B cell (primary cell): ENCODE results near the gene ZIC2. TPM values are rescaled to one million over a fixed set of nuclear protein-coding genes. Genes with fewer than 3 reads are reported as not detected.

ENCODE experiments used
- ATAC-seq: fragments of 200-7000 bp; cut with Tn5 transposase; one replicate; pipeline ENCODE4 v1.10.0; 2021; ENCODE audit warnings: low read depth, mild to moderate bottlenecking, moderate number of reproducible peaks, moderate library complexity
- CTCF ChIA-PET: fragments of 350-600 bp; sonication (Branson Sonifier 250); formaldehyde crosslinking; loops from one replicate; lab custom pipeline; 2021; ENCODE audit warnings: antibody characterized with exemption, inconsistent platforms; lab: Charles Lee
- POLR2A ChIA-PET: fragments of 350-600 bp; sonication (Branson Sonifier 250); formaldehyde crosslinking; loops from one replicate; lab custom pipeline; 2021; ENCODE audit warnings: antibody characterized with exemption; lab: Charles Lee
- DNase-seq: peaks from one replicate; pipeline ENCODE4 v3.0.0; 2013
- H2AFZ ChIP-seq: 2 replicates; pipeline ENCODE4 v1.6.1; 2012; ENCODE audit warnings: mild to moderate bottlenecking, low read depth, low read length; ENCODE audit not compliant: insufficient read depth, poor library complexity, severe bottlenecking
- H3K27ac ChIP-seq, 2 donors: 1 replicate in 1 of 2; 2 replicates in 1 of 2; pipeline ENCODE4 v1.5.1; 2012 to 2013; ENCODE audit warnings: low read length in 2 of 2, mild to moderate bottlenecking in 2 of 2, moderate library complexity in 1 of 2
- H3K27me3 ChIP-seq, 4 experiments: fragments of 200-600 bp in 1 of 4; sonication (generic) in 1 of 4; replicated peaks in 1 of 4; 1 replicate in 2 of 4; 2 replicates in 2 of 4; pipeline versions ENCODE4 v1.6.1 to v1.7.0; 2013 to 2016; ENCODE audit warnings: low read length in 3 of 4, mild to moderate bottlenecking in 2 of 4, mixed read lengths in 1 of 4, moderate library complexity in 1 of 4; ENCODE audit not compliant: insufficient read depth in 4 of 4, control insufficient read depth in 3 of 4; ENCODE audit errors: control extremely low read depth in 1 of 4
- H3K36me3 ChIP-seq, 2 experiments: replicated peaks in 1 of 2; 1 replicate in 1 of 2; 2 replicates in 1 of 2; pipeline versions ENCODE4 v1.6.1 to v1.7.1; 2013; ENCODE audit warnings: low read length in 1 of 2; ENCODE audit not compliant: insufficient read depth in 2 of 2, control insufficient read depth in 1 of 2; ENCODE audit errors: control extremely low read depth in 1 of 2, extremely low read depth in 1 of 2
- H3K4me1 ChIP-seq, 2 donors: fragments of 200-600 bp in 1 of 2; sonication (generic) in 1 of 2; 1 replicate in 1 of 2; 2 replicates in 1 of 2; pipeline versions ENCODE4 v1.5.1 to v1.6.1; 2013 to 2017; ENCODE audit warnings: low read length in 2 of 2; ENCODE audit not compliant: control insufficient read depth in 2 of 2, insufficient read depth in 2 of 2
- H3K4me2 ChIP-seq: replicated peaks from 2 replicates; pipeline ENCODE3; 2012; ENCODE audit warnings: mild to moderate bottlenecking, low read depth, low read length; ENCODE audit not compliant: poor library complexity, severe bottlenecking
- H3K4me3 ChIP-seq, 5 experiments: fragments of 200-600 bp in 1 of 5; sonication (generic) in 1 of 5; 1 replicate in 3 of 5; 2 replicates in 2 of 5; pipeline versions ENCODE4 v1.5.1 to v1.7.0; 2011 to 2016; ENCODE audit warnings: low read length in 4 of 5, mild to moderate bottlenecking in 4 of 5, low read depth in 2 of 5, control low read depth in 1 of 5, moderate library complexity in 1 of 5; ENCODE audit not compliant: insufficient read depth in 1 of 5; ENCODE audit errors: control extremely low read depth in 1 of 5, extremely low read depth in 1 of 5
- H3K79me2 ChIP-seq: fragments of 200-600 bp; sonication (generic); one replicate; pipeline ENCODE4 v1.6.0; 2016; ENCODE audit warnings: low read length; ENCODE audit not compliant: control insufficient read depth, insufficient read depth
- H3K9ac ChIP-seq: fragments of 200-600 bp; sonication (generic); 2 replicates; pipeline ENCODE4 v1.6.1; 2017; ENCODE audit warnings: mild to moderate bottlenecking, low read length, moderate library complexity
- H3K9me3 ChIP-seq, 3 donors: one replicate each; pipeline versions ENCODE4 v1.6.1 to v1.7.1; 2013; ENCODE audit warnings: low read length in 2 of 3; ENCODE audit not compliant: control insufficient read depth in 2 of 3, insufficient read depth in 1 of 3; ENCODE audit errors: control extremely low read depth in 1 of 3
- H4K20me1 ChIP-seq: 2 replicates; pipeline ENCODE4 v1.6.0; 2012; ENCODE audit warnings: mild to moderate bottlenecking, low read length; ENCODE audit not compliant: insufficient read depth, control insufficient read depth, poor library complexity, severe bottlenecking
- H3K27ac Mint-ChIP-seq: one replicate; pipeline ENCODE4 v1.8.0; 2021; ENCODE audit warnings: mixed read lengths
- H3K27me3 Mint-ChIP-seq: one replicate; pipeline ENCODE4 v1.8.0; 2021; ENCODE audit warnings: mixed read lengths
- H3K4me1 Mint-ChIP-seq: one replicate; pipeline ENCODE4 v1.8.0; 2021; ENCODE audit warnings: mixed read lengths
- H3K4me3 Mint-ChIP-seq: one replicate; pipeline ENCODE4 v1.8.0; 2021; ENCODE audit warnings: mixed read lengths
- H3K9me3 Mint-ChIP-seq: one replicate; pipeline ENCODE4 v1.8.0; 2022; ENCODE audit warnings: mixed read lengths; ENCODE audit not compliant: insufficient read depth
- EZH2 ChIP-seq: IDR thresholded peaks from 2 replicates; pipeline ENCODE4 v1.6.1; 2012; ENCODE audit warnings: borderline replicate concordance, low read depth, mild to moderate bottlenecking, moderate library complexity, low read length; ENCODE audit not compliant: insufficient read depth, poor library complexity, severe bottlenecking
- WGBS: methylation state at CpG from one replicate; pipeline ENCODE4 v1.1.5; 2013; ENCODE audit warnings: missing lambda C conversion rate; ENCODE audit not compliant: insufficient coverage; 5-methylcytosine and 5-hydroxymethylcytosine counted together
- intact Hi-C: fragments of 100-400 bp; cut with micrococcal nuclease; formaldehyde crosslinking; loops from one replicate; pipeline ENCODE4 v1.10.0; 2022
- polyA plus RNA-seq: library from polyadenylated mRNA; depleted of rRNA; stranded (reverse); fragments of >200 nt; gene quantifications from 2 replicates; pipeline ENCODE4 v1.2.3, GENCODE V29; 2012
- total RNA-seq, 2 donors: library from RNA; stranded (reverse); fragments of 120-200 nt in 1 of 2; gene quantifications; 1 replicate in 1 of 2; 2 replicates in 1 of 2; pipeline versions ENCODE4 v1.2.3 to v1.2.4, GENCODE V29; 2013 to 2022
- TF ChIP-seq, protein P1 (sequence below): fragments of 200-600 bp; IDR thresholded peaks from one replicate; pipeline ENCODE4 v1.8.0; 2022; ENCODE audit warnings: antibody characterized with exemption, mild to moderate bottlenecking

Gene ZIC2
- total and polyA plus RNA-seq, 2 donors (not counting 1 experiment from before 2014, with no cell fraction given): not detected

- H3K4me3 ChIP-seq: no peak overlapping the region
- WGBS: 16% methylated on average over 8 of the region's 18 CpGs
- H3K27ac Mint-ChIP-seq: no peak overlapping the region
- H3K9ac ChIP-seq: no peak overlapping the region
- H3K4me1 Mint-ChIP-seq: peaks cover 12% of the 10 kb centered on the region
- peaks cover 19 to 56% of the 10 kb centered on the region in 2 donors for H3K4me1 ChIP-seq
- H2AFZ ChIP-seq: no peak overlapping the region
- intact Hi-C loops: loop anchor here (10.0 kb wide), 1 partner anchor 530 kb away; no protein-coding TSS in a partner anchor
- no peak overlapping the region for H3K27ac ChIP-seq
- ATAC-seq: no peak
- peaks cover 71% of the 10 kb centered on the region for H3K27me3 Mint-ChIP-seq
- DNase-seq: peak; percentile 24
- no peak overlapping the region for H3K4me2 ChIP-seq
- H3K4me3 Mint-ChIP-seq: no peak overlapping the region
- peaks cover 4 to 90% (median 84%) of the 10 kb centered on the region in 4 experiments for H3K27me3 ChIP-seq
- H4K20me1 ChIP-seq: no peaks in the 10 kb centered on the region
- ChIA-PET POLR2A (no interaction called here), CTCF (interaction anchor here (1.1 kb wide), 1 partner anchor 12 kb away, joined by 6 read pairs; no protein-coding TSS in a partner anchor)
- H3K9me3 ChIP-seq: peaks cover 4 to 55% (median 46%) of the 10 kb centered on the region in 3 donors
- H3K36me3 ChIP-seq: no peaks in the 10 kb centered on the region
- TF ChIP-seq, protein P1, sequence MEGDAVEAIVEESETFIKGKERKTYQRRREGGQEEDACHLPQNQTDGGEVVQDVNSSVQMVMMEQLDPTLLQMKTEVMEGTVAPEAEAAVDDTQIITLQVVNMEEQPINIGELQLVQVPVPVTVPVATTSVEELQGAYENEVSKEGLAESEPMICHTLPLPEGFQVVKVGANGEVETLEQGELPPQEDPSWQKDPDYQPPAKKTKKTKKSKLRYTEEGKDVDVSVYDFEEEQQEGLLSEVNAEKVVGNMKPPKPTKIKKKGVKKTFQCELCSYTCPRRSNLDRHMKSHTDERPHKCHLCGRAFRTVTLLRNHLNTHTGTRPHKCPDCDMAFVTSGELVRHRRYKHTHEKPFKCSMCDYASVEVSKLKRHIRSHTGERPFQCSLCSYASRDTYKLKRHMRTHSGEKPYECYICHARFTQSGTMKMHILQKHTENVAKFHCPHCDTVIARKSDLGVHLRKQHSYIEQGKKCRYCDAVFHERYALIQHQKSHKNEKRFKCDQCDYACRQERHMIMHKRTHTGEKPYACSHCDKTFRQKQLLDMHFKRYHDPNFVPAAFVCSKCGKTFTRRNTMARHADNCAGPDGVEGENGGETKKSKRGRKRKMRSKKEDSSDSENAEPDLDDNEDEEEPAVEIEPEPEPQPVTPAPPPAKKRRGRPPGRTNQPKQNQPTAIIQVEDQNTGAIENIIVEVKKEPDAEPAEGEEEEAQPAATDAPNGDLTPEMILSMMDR: no peak
- TF ChIP-seq EZH2: no peak
- no peaks in the 10 kb centered on the region for H3K9me3 Mint-ChIP-seq
- H3K79me2 ChIP-seq: no peaks in the 10 kb centered on the region
Measured at GRCh38 chr13:99974296-99974938, 7.2 kb upstream of the ZIC2 start.

DNA sequence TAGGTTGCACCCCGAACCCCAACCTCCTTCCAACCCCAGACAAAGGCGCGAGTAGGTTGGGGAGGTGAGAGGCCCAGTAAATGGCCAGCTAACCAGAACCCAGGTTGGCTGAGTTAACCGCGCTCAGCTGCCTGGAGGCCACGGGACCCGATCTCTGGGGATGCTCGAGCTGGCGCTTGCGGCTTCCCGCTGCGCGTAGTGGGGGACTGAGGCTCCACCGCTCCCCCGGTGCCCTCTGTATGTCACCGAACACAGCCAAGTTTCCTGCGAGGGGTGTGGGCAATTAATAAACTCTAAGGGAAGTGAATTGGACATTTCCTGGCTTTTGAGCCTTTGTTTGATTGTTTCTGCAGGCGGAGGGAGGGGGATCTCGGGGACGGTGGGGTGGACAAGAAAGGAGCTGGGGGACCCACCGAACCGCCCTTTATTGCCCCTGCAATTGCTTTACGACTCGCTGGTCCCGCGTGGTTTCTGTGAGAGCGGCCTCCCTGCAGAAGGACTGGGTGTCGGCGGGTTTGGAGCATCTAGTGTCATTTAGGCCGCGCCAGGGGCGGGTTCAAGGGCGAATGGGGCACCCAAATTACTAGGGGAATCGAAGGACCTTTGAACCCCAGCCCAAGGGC is 6.5 kb upstream of the ZIC2 start:
- Histone ChIP-seq H3K4me3 (no peak overlapping the region), H3K79me2 (no peaks in the 10 kb centered on the region), H2AFZ (no peak overlapping the region), H3K27me3 (peaks cover 4 to 91% (median 87%) of the 10 kb centered on the region in 4 experiments), H3K27ac (no peak overlapping the region), H3K36me3 (no peaks in the 10 kb centered on the region), H3K4me2 (no peak overlapping the region), H3K4me1 (peaks cover 19 to 57% of the 10 kb centered on the region in 2 donors), H3K9ac (no peak overlapping the region), H4K20me1 (no peaks in the 10 kb centered on the region), H3K9me3 (peaks cover 4 to 59% (median 46%) of the 10 kb centered on the region in 3 donors)
- 15% methylated on average over 31 of the region's 34 CpGs for WGBS
- H3K9me3 Mint-ChIP-seq: no peaks in the 10 kb centered on the region
- CTCF ChIA-PET: no interaction called here
- H3K27me3 Mint-ChIP-seq: peaks cover 68% of the 10 kb centered on the region
- H3K27ac Mint-ChIP-seq: no peak overlapping the region
- peaks cover 10% of the 10 kb centered on the region for H3K4me1 Mint-ChIP-seq
- no peak for TF ChIP-seq EZH2
- TF ChIP-seq, protein P1: no peak
- intact Hi-C loops: loop anchor here (10.0 kb wide), 1 partner anchor 530 kb away; no protein-coding TSS in a partner anchor
- POLR2A ChIA-PET: interaction anchor here (0.5 kb wide), 1 partner anchor 9 kb away, joined by 5 read pairs; no protein-coding TSS in a partner anchor
- peak; percentile 29 for DNase-seq
- H3K4me3 Mint-ChIP-seq: no peak overlapping the region
- ATAC-seq: no peak
